Measurements from ENCODE around the gene SLC40A1.
A peak's percentile ranks its signal among the peaks of the same experiment; 100 is the strongest.

The SLC40A1 gene

GRCh38 chr2:189549449-189549832 is 31.1 kb downstream of the SLC40A1 start:
- FAIRE-seq (no peak), DNase-seq (ENCODE audit: insufficient read length, low spot score) (no peak)
- no peak for TF ChIP-seq POLR2A (IDR thresholded peaks at IDR 0.05; ENCODE audit: low read depth, low read length)

DNA sequence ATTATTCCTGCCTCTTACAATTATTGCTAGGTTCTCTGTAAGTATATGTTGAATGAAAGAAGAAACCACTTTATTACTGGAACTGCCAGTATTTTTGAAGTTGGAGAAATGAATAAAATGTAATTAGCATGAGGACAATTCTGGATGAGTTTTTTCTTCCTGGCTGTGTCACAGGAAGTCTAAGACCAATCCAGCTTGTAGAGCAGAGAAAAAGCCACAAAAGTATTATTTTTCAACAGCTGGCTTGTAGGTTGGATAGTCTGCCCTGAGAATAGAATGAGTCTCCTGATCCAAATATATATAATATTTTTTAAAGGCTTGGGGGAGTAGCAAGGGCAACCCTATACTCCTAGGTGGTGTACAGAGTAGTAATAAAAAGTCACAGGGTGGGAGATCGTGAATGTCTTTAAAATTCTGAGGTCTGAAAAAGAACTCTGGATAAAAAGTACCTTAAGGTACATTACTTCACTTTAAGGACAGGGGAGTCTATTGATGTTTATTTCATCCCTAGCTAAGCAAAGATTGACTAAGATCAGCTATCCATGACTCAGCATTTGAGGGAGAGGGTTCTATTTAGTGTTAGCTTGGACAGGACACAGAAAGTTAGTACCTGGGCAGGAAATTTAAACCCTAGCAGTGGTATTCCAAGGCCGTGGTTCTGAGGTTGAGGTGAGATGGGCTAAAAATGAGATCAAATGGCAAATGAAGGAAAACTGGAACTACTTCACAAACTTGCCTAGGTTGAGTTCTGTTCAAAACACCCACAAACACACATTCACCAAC is 31.7 kb downstream of the SLC40A1 start:
- no peak for TF ChIP-seq POLR2A (IDR thresholded peaks at IDR 0.05; ENCODE audit: low read depth, low read length)
- DNase-seq (ENCODE audit: insufficient read length, low spot score) = no peak
- FAIRE-seq = peak; percentile 57

GRCh38 chr2:189545418-189545817 is 35.2 kb downstream of the SLC40A1 start:
- no peak for DNase-seq (ENCODE audit: insufficient read length, low spot score)
- no peak for FAIRE-seq
- TF ChIP-seq POLR2A (IDR thresholded peaks at IDR 0.05; ENCODE audit: low read depth, low read length) = no peak

DNA sequence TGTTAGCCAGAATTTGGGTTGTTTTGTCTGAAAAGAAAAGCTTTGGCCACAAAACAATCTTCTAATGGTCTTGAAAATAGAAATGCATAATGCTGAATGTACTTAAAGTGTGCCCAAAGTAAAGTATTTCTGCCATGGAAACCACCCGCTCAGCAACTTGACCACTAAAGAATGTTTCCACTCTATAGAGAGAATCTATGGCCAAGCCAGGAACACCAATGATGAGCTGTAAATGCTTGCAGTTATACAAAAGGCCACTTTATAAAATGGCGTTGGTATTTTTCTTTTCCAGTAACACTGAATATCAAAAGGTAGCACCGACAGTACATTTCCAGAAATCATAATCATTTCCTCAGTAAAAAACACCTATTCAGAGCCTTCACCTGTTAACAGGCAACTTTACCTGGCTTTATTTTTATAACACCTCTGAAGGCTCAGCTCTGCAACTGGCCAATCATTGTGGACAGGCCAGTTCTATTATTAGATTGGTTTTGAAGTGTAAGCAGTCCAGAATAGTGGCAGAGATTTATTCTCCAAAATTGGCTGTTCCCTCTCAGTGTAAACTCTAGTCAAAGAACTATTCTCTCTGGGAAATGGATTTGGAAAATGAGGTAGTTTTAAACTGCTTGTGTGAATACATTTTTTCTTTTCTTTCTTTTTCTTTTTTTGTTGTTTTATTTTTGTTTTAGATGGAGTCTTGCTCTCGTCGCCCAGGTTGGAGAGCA is 36.1 kb downstream of the SLC40A1 start:
- TF ChIP-seq POLR2A (IDR thresholded peaks at IDR 0.05; ENCODE audit: low read depth, low read length) = no peak
- no peak for DNase-seq (ENCODE audit: insufficient read length, low spot score)
- no peak for FAIRE-seq

- TF ChIP-seq POLR2A (IDR thresholded peaks at IDR 0.05; ENCODE audit: low read depth, low read length) = no peak
- DNase-seq (ENCODE audit: insufficient read length, low spot score) (no peak), FAIRE-seq (no peak)
Observed at GRCh38 chr2:189543367-189543766, 37.2 kb downstream of the SLC40A1 start.

DNA sequence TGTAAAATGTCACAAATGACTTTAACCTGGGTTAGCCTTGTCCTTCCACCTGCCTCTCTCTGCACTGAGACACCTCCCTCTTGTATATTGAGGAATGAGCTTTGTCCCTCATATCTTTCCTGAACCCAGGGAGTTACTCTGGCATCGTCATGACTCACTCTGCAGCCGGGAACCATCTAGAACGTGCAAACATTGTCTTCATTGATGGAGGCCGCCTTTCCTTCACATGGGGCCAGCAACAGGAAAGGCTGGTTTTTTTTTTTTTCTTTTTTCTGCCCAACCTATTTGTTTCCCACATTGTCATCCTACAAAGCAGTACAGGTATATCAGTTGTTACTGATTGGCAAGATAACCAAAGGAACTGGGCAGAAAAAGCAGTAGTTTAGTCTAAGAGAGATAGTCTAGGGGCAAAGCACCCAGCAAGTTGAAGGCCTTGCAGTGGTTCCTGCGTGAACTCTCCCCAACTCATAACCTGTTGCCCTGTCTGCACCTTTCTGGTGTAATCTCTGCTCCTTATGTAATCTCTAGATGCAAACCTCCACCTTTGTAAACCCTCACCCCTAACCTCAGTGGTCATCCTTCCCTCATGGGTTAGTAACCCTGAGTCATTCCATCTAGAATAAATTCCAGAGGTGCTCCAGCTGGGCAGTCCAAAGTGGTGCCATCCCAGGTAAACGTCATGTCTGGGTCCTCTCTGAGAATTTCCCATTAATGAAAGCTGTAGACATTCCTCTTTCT is 38.3 kb downstream of the SLC40A1 start:
- FAIRE-seq (peak; percentile 23), DNase-seq (ENCODE audit: insufficient read length, low spot score) (no peak)
- TF ChIP-seq POLR2A (IDR thresholded peaks at IDR 0.05; ENCODE audit: low read depth, low read length) = no peak

GRCh38 chr2:189541591-189541990 is 39.0 kb downstream of the SLC40A1 start:
- no peak for FAIRE-seq

DNA sequence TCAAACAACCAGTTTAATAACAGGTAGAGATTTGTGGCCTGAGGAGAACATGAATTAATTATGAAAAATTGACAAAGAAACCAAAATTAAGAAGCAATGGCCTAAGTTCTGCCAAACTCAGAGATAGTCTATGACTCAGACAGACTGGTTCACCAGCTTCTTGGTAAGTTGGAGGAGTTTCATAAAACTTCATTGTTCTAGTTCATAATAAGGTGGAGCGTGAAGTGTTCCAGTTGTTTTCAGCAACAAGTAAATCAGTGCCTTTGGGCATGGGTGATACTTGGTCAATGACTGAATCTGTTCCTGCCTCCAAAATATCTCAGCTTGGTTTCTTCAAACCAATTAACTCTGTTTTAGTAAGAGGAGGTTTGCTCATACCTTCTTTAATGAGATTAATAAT is 40.0 kb downstream of the SLC40A1 start:
- TF ChIP-seq POLR2A (IDR thresholded peaks at IDR 0.05; ENCODE audit: low read depth, low read length) = no peak
- no peak for FAIRE-seq
- no peak for DNase-seq (ENCODE audit: insufficient read length, low spot score)

More at GRCh38 chr2:189541591-189541990, 39.0 kb downstream of the SLC40A1 start:
- TF ChIP-seq POLR2A (IDR thresholded peaks at IDR 0.05; ENCODE audit: low read depth, low read length) = no peak
- DNase-seq (ENCODE audit: insufficient read length, low spot score) = no peak

DNA sequence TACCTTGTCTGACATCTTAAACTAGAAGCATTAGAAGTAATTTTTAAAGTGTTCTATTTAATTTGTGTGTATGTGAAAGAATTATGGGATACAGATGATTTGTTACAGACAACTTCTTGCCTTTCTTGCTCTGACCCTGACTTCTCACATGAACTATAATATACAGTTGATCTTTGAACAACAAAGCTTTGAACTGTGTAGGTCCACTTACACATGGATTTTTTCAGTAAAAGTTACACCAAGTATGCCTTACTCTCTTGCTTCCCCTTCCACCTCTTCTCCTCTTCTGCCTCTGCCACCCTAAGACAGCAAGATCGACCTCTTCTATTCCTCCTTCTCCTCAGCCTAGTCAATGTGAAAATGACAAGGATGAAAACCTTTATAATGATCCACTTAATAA is 42.2 kb downstream of the SLC40A1 start:
- DNase-seq (ENCODE audit: insufficient read length, low spot score) (no peak), FAIRE-seq (no peak)
- TF ChIP-seq POLR2A (IDR thresholded peaks at IDR 0.05; ENCODE audit: low read depth, low read length) = no peak

DNA sequence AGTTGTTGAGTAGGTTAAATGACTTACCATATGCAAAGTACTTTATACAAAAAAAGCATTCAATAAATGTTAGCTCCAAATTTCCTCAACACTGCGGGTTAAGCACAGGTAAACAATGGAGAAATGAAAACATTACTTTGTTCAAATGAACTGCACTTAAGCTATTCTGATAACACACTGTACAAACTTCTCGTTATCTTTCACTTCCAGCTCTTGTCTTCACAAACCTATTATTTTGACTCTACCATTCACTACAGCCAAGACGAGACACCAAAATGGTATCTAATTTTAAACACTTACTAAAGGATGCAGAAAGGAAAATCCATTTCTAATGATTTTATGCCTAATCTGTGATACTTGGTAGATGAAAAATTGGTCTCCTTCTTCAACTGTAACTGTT is 43.8 kb downstream of the SLC40A1 start:
- no peak for TF ChIP-seq POLR2A (IDR thresholded peaks at IDR 0.05; ENCODE audit: low read depth, low read length)
- no peak for DNase-seq (ENCODE audit: insufficient read length, low spot score)
- no peak for FAIRE-seq

GRCh38 chr2:189534854-189535832 is 45.4 kb downstream of the SLC40A1 start:
- FAIRE-seq = peak; percentile 11
- no peak for TF ChIP-seq POLR2A (IDR thresholded peaks at IDR 0.05; ENCODE audit: low read depth, low read length)

DNA sequence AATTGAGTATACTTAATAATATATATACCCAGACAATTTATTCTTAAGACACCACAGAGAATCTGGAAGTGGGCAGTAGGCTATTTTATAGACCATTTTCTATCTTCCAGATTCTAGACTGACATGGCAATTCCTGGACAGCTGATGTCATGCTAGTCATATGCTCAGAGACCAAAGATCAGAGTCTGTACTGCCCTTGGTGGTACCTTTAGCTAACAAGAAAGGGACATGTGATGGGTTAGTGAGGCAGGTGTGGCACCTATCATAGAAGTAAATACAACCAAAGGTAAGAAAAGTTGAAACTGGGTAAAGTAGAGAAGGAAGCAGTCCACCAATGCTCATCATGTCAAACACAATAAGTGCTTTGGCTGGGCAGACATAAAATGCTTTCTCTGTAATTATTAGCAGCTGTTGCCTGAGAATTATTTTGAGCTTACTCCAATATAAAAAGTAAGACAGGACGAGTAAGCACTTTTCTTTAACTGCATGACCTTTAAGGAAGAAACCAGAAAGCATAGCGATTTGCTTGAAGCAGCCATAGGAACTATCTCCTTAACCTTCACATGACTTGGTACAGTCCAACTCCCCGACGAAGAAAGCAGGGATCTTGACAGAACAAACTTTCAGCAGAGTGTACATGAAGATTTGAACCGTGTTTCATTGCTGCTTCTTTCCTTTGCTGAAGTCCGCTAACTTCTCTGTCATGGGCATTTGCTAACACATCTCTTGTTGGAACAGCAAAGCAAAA is 47.1 kb downstream of the SLC40A1 start:
- TF ChIP-seq POLR2A (IDR thresholded peaks at IDR 0.05; ENCODE audit: low read depth, low read length) = no peak
- FAIRE-seq (peak; percentile 6), DNase-seq (ENCODE audit: insufficient read length, low spot score) (no peak)

More at GRCh38 chr2:189534854-189535832, 45.4 kb downstream of the SLC40A1 start:
- DNase-seq (ENCODE audit: insufficient read length, low spot score) = no peak
